Ovary (tissue), 3 donors: ENCODE data around the gene DTNA.

ENCODE experiments used
- EP300 ChIP-seq: sonication (generic); formaldehyde crosslinking; IDR thresholded peaks from one replicate; pipeline ENCODE4 v1.6.1; 2017; ENCODE audit warnings: antibody characterized with exemption
- POLR2A ChIP-seq: fragments of 450-650 bp; IDR thresholded peaks from one replicate; pipeline ENCODE4 v1.6.1; 2017; ENCODE audit warnings: antibody characterized with exemption, mild to moderate bottlenecking, moderate library complexity
- TF ChIP-seq, protein P1 (sequence below), 3 donors: fragments of 450-650 bp in 2 of 3; fragments of 200-600 bp in 1 of 3; IDR thresholded peaks; one replicate each; pipeline versions ENCODE4 v1.5.1 to v1.8.0; 2016 to 2022; ENCODE audit warnings: antibody characterized with exemption in 3 of 3, mild to moderate bottlenecking in 1 of 3
- donor health status: DM: no; HTN: no; CAD: no.

DNA sequence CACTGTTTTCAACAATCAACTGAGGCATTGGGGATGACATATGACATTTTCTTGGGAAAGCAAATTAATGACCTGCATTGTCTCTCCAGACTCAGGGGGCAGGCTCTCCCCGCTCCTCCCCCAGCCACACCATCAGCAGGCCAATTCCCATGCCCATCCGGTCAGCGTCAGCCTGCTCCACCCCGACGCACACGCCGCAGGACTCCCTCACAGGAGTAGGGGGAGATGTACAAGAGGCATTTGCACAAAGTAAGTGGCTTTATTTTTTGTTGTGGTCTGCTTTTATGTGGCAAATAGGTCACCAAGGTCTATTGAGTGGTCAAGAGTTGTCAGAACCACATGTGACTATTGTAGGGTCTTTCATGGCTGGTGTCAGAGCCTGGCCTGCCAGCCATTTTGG is 165.1 kb downstream of the DTNA start:
- TF ChIP-seq EP300, result no peak
- TF ChIP-seq, protein P1, sequence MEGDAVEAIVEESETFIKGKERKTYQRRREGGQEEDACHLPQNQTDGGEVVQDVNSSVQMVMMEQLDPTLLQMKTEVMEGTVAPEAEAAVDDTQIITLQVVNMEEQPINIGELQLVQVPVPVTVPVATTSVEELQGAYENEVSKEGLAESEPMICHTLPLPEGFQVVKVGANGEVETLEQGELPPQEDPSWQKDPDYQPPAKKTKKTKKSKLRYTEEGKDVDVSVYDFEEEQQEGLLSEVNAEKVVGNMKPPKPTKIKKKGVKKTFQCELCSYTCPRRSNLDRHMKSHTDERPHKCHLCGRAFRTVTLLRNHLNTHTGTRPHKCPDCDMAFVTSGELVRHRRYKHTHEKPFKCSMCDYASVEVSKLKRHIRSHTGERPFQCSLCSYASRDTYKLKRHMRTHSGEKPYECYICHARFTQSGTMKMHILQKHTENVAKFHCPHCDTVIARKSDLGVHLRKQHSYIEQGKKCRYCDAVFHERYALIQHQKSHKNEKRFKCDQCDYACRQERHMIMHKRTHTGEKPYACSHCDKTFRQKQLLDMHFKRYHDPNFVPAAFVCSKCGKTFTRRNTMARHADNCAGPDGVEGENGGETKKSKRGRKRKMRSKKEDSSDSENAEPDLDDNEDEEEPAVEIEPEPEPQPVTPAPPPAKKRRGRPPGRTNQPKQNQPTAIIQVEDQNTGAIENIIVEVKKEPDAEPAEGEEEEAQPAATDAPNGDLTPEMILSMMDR (IDR thresholded peaks at IDR 0.05), result no peak
- no peak for TF ChIP-seq POLR2A
